HG02981 (cell line): ENCODE results near the gene MYOM1.

Source experiments
- ATAC-seq: cut with Tn5 transposase; IDR thresholded peaks from one replicate; pipeline ENCODE4 v1.9.1; 2021; ENCODE audit warnings: mild to moderate bottlenecking, moderate library complexity; ENCODE audit not compliant: unreplicated experiment

The MYOM1 gene

DNA sequence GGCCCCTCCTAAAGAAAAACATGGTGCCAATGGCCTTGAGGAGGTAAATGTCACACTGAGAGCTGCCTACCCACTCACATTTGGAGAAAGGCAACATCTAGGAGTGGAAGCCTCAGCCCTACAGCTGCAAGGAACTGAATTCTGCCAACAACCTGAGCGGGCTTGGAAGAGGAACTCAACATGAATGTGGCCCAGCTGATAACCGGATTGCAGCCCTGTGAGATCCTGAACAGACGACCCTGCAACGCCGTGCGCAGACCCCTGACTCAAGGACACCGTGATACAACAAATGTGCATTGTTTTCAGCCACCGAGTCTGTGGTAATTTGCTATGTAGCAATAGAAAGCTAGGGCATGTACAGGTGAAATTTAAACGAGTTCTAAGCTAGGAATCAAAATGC is 99.4 kb downstream of the MYOM1 start:
- ATAC-seq, result no peak

DNA sequence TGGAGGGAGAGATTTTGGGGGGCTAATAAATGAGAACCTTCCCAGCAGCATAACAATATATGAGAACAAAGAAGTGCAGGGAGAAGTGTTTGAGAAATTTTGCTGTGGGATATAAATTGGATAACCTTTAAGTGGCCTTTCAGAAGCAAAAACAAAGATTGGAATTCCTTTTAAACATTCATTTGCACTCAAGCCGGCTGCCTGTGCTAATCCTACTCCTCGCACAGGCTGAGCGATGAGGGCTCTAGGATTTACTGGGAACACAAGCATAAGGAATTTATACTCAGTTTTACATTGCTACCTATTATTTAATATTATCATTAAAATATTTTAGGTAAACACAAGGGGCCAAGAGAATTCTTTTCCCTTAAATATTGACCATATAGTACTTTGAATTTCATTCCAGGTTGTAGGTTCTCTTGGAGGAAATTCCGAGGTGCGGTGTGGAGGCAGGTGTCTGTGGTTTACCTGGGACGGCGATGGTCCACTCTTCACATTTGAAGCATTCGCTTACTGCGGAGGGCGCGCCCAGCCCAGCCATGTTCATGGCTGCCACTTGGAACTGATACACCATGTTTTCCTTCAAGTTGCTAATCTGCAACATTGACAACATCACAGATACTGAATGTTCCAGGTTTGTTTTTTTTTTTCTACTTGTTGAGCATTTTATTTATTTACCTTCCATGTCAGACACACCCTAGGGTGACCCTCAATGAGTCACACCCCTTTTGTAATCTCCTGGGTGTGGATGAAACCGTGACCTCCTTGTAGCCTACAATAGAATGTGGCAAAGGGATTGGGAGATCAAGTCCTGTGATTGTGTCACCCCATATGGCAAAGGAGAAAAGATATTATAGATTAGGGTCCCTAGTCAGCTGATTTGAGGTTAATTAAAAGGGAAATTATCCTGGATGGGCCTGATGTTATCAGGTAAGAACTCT is 100.1 kb downstream of the MYOM1 start:
- no peak for ATAC-seq

DNA sequence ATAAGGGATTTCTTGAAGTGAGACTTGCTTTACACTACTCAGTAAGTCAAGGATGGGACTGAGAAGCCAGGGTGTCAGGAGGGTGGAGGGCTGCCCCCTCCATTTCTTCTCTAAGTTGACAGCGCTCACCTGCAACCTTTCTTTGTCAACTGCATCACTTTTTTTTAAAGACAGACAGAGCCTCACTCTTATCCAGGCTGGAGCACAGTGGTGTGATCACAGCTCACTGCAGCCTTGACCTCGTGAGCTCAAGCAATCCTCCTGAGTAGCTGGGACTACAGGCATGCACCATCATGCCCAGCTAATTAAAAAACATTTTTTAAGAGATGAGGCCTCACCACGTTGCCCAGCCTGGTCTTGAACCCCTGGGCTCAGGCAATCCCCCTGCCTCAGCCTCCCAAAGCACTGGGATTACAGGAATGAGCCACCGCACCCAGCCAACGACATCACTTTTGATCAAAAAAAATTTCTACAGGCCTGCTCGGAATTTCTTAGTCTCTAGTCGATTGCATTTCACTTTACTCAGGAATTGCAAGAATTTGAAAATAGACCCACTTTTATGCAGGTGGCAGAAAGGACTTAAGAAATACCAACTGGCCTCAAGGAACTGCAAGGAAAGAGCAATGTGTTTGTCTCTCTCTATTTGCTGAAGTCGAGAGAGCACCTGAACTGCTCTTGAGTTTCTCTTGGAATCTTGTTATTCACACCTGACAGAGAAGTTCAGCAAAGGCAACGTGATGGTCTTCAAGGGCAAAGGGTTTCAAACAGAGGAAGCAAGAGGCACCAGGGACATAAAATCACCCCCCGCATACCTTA is 101.4 kb downstream of the MYOM1 start:
- ATAC-seq, result no peak

DNA sequence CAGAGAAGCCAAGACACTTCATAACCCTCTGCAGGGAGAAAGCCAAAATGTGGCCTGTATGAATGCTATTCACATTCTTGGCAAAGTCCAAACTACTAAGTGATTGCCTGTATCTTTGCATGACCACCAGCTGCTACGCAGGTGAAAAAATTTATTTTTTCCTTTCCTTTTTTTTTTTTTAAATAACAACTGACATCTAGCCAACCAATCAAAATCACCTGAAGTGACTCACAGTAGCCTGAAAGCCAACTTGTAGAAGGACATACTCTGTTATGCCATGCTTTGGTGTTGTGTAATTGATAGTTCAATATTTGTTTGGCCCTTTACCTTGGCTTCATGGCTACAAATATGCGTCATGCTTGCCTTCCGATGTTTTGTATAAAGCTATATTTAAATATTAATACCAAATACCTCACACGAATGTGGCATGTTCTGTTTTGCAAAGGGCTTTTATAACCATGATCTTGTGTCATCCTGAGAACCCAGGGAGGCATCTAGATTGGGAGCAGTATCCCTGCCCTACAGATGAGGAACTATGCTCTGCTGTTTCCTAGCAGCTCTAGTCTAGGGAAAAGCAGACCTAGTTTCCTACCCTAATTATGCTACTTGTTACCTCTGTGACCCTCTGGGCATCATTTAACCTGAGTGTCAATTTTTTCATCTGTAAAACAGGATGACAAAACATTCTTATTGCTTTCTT is 102.1 kb downstream of the MYOM1 start:
- no peak for ATAC-seq

DNA sequence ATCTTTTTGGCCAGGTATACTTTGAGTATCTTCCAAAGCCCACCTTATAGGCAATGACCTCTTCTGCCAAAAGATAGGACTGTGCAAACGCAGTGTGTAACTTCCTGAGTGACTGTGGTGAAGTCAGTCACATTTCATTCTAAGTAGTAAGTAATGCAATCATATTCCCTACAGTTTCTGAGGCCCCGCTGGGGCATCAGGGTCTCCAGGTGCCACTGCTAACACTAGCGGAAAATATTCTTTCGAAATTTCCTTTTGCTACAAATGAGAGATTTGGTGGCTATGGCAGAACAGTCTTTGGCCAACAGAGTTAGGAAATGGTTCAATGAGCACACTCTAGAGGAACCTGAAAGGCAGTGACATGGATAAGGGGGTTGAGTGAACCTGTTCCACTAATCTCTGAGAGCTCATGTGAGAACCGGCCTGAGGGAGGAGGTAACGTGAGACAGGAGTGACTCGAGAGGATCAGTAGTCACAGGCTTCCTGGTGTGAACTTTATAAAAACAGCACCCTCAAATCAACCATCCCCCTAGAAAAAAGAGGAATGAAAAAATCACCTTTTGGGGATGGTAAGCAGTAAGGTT is 104.2 kb downstream of the MYOM1 start:
- no peak for ATAC-seq

DNA sequence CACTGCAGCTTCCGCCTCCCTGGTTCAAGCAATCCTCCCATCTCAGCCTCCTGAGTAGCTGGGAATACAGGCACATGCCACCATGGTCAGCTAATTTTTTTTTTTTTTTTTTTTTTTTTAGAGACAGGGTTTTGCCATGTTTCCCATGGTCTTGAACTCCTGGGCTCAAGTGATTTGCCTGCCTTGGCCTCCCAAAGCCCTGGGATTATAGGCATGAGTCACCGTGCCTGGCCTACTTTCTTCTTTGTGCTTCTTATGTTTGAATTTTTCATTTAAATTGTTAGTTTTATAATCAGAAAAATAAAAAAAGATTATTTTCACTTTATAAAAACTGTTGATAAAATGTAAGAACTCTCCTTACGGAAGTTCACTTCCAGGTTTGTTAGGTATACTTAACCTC is 105.3 kb downstream of the MYOM1 start:
- ATAC-seq, result no peak

DNA sequence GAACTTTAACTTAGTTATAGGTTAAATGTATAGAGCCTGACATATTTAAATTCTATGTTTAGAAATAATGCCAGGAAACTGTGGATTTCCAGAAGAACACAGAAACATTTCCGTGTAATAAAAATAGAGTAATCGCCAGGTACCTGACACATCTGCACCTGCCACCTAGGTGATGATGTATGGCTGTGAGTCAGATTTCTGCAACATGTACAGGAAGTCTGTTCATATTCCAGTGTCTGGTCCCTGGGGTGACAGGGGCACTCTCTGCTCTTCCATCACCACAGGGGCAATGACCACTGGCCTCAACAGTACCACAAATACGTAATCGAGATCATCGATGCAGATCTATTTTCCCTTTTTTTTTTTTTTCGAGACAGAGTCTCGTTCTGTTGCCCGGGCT is 105.7 kb downstream of the MYOM1 start:
- no peak for ATAC-seq

DNA sequence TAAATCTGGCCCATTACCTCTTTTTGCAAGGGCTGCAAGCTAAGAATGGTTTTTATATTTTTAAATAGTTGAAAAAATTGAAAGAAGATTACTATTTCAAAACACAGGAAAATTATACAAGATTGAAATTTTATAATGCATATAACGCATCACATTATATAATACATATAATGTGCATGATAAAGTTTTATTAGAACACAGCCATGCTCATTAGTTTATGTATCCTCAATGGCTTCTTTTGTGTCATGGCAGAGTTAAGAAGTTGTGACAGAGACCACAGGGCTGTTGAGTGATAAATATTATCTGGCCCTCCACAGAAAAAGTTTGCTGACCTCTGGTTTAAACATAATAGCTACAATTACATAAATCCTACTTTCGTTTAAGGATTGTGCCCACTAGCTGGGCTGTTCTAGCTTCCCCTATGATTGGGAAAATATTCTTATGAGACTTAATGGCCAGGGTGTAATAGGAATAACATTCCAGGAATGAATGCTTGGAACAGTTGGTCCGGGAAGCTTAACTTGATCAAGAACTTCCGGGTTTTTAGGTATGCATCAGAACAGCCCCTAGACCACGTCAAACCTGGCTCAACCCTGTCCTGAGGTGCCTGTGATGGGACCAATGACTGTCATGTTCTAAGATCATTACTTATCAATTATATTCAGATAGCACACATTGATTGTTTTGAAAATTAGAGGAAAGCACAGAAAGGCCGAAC is 108.1 kb downstream of the MYOM1 start:
- no peak for ATAC-seq

DNA sequence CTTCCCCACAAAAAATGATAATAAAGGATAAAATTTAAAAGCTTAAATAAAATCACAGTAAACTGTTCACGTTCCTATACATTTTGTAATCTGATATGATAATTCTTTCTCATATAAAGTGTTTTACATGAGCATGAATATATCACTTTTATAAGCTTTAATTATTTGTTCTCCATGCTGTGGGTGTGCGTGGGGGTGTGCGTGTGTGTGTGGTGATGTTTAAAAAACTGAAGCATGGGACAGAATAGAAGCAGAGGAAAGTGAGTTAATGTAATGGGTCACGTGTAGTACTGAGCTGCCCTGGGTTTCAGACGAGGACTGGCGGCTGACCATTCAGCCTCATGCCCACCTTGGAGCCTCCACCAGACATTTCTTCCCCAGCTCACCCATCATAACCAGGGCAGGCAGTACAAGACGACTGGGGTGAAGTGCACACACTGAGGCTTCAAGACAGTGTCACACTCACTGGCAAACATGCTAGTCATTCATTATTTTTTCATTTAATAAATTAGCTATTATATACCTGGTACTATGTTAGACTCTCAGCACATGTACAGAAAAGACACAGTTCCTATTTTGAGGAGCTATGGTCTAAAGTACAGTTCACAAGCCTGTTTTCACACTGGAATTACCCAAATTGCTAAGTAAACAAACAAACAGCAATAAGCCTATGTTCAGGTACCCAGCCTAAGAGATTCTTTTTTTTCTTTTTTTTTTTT is 109.6 kb downstream of the MYOM1 start:
- peak; percentile 77 for ATAC-seq

DNA sequence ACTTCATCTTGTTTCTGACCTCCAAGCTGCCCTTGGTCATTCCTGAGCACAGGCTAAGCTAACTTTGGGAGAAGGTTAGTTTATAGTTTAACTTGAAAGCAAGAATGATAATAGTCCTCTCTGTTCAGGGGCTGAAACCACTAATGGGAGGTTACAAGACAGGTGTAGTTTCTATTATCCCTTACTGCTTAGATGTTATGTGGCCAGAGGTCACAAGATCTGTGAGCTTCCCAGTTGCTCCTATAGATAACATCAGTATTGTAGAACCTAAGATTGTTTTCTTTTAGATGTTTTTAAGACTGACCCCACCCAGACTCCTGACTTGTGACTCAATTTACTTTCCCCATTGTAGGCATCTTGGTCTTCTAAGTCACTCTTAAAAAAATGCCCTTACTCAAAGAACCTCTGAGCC is 112.0 kb downstream of the MYOM1 start:
- ATAC-seq, result no peak

DNA sequence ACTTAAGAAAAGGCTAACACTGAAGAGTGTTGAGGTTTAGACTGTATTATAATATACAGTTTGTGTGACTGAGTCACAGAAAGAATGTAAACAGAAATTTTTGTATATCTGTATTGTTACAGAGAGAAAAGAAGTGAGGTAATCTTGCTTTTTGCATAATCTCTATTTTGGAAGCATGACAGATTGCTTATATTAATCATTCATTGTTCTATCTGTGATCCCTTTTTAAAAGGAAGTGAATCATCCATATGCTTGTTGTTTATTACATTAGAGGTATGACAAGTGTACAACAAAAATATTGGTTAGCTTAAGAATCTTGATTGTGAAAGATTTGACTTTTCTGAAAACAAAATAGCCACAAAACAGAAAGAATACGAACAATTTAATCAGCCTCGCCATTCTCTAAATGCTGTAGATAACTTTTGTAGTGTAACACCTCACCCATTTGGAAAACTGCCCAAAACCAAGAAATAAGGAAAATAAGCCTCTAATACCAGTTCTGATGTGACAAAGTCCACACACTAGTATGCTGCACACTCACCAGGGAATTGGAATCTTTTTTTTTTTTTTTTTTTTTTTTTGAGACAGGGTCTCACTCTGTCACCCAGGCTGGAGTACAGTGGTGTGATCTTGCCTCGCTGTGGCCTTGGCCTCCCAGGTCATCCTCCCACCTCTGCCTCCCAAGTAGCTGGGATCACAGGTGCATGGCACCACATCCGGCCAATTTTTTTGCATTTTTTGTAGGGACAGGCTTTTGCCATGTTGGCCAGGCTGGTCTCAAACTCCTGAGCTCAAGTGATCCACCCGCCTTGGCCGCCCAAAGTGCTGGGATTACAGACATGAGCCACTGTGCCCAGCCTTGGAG is 115.3 kb downstream of the MYOM1 start:
- ATAC-seq, result no peak

DNA sequence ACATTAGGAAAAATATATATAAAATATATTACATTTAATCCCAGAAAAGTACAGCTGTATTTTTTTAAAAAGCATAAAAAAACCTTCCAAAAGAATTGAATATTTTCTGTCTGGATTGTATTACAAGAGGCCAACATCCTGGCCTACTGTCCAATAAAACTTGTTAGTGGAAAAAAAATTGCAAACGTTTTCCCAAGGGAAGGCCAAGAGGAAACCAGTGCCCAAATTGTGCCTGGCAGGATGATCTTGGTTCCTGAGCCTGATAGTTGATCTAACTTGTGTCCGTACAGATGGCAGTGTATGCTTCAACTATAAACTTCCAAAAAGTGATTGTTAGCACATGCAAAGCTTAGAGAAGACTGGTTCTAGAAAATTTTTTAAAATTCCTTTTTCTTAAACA is 116.2 kb downstream of the MYOM1 start:
- ATAC-seq, result no peak

DNA sequence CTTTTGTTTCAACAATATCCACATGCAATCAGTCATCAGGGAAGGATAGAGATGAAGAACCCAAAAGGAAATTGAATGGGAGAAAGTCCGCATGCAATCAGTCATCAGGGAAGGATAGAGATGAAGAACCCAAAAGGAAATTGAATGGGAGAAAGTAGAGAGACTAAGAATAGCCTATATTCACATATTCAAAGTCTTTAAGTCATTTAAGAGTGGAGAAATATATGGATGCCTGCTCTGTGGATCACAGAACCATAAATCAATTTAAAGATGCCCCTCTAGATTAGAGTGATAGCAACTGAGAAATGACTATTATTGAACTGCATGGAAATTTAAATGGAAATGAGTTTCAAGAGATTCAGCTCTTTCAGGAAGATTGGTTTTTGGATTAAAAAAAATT is 116.8 kb downstream of the MYOM1 start:
- ATAC-seq, result no peak

DNA sequence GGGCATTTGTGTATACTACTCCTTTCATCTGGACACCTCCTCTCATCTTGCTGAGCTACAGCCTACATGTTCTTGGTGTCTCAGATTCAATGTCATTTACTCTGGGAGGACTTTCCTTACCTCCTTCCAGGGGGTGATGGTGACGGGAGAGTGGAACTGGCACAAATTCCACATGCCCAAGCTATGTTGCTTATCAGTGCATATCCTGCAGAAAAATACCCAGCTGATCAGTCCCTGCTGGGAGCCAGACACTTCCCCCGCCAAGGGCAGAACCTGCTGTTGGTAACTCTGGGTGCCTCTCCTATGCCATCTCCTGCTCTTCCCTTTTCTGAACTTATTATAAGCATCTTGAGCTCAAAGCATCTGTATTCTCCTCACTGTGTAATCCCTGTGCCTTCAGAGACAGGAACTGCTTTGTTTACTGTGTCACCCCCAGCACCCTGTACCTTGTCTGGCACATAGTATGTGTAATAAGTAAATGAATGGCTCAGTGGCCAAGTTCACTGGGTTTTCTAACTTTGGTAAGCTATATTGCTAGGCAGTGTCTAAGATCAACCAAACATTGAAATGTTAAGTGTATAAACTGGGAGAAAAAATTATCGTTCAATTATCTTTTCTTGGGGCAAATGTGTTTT is 119.2 kb downstream of the MYOM1 start:
- no peak for ATAC-seq

DNA sequence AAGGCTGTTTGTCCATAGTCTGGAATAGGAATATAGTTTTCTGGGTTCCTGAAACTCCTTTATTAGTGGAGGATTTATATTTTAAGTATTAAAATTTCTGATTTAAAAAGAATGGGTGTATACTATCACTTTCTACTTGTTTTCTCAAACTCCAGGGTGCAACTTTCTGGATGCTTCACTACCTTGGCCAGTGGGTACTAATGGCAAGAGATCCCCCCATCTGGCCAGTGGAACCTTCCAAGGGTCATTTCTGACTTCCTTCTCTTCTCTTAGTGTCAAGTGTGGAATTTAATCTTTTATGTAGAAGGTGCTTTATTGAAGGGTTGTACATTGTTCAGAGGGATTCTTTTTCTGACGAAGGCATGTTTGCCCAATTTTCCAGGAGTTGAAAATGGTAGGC is 120.4 kb downstream of the MYOM1 start:
- ATAC-seq, result no peak

DNA sequence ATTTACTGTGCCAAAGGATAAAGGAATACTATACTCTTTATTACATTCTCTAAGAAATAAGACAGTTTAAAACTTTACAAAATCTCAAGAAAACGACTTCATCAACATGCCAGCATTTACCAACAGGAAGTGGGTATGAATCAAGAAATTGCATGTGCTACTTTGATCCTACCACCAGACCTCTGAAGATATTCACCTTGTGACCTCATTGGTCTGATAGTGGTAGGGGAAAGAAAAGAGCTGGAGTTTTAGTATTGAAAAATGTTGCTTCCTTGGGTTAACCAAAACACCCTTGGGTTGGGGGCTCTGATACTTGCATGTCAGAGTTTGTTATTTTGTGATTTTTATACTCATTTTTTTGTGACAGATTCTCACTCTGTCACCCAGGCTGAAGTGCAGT is 122.7 kb downstream of the MYOM1 start:
- no peak for ATAC-seq

DNA sequence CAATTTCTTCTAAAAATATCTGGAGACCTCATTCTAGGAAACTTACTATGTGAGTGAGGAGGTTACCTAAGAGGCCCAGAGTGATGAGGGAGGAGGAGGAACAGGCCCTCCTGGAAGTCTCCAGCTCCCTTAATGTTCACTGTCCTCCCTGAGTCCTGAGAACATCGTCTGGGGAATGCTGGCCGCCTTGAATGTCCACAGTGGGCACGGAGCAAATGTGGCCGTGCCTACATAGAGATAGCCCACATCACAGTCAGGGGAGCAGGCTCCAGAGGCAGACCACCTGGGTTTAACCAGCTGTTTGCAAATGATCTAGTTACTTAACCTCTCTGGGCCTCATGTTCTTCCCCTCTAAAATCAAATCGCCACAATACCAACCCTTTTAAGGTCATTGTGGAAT is 123.8 kb downstream of the MYOM1 start:
- no peak for ATAC-seq

DNA sequence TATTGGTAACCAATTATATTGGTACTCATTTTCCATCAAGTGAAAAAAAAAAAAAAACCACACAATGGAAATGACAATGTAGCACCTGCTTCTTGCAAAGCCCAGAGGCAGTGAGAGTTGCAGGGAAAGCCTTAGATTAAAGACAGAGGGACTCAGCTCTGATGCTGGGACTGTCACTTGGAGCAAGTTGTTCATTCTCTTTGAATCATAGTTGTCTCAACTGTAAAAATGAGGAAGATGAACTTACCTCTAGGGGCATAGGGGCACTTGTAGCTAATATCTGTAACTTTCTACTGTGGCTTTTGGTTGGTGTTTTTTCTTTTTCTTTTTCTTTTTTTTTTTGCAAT is 125.5 kb downstream of the MYOM1 start:
- no peak for ATAC-seq
